ENCODE data around the gene EMILIN2. TPM values are rescaled to one million over a fixed set of nuclear protein-coding genes. Genes with fewer than 3 reads are reported as not detected.

Gene EMILIN2
- total and polyA plus RNA-seq, 2 donors (not counting 1 experiment from before 2014, with no cell fraction given) = 2.5 to 48.2 TPM

DNA sequence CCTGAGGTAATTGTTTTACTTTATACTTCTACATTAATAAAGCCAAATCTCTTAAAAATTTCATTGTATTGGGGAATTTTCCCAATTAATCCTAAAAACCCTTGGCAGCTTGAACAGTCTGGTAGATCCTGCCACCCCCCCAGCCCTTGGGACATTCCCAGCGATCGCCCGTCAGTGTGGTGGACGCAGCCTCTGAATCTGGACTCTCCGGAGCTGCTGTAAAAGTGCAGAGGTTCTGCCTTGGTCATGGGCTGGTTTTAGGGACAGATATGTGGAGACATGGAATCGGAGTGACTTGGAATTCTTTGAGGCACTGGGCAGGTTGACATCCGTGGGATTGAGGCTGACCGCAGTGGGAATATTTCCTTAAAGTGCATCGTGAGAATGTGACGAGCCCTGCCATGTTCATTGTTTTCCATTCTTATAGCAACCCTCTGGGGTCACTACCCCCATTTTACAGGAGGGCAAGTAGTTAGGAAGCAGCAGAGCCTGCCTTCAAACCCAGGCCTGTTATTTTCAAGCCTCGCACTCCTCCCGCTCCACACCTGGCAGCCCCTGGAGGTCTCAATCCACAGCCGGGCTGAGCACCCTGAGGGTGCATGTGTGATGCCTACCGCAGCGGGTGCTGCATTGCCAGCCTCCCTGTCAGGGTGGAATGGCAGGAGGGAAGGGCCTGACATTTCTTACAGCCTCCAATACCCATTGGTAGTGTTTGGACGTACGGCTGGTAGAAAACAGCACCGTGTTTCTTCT is 6.5 kb downstream of the EMILIN2 start:
- Histone ChIP-seq H3K36me3 (replicated peaks in 1 of 2; ENCODE audit: control extremely low read depth in 1 of 2, control insufficient read depth in 1 of 2, extremely low read depth in 1 of 2, insufficient read depth in 2 of 2, low read length in 1 of 2) (no peaks in the 10 kb centered on the region), H3K9ac (ENCODE audit: low read length) (no peak overlapping the region), H3K27ac (ENCODE audit: low read length in 2 of 2) (no peak overlapping the region), H3K79me2 (ENCODE audit: control insufficient read depth, insufficient read depth, low read length) (no peaks in the 10 kb centered on the region), H3K9me3 (ENCODE audit: control extremely low read depth in 1 of 3, control insufficient read depth in 2 of 3, insufficient read depth in 1 of 3, low read length in 2 of 3) (no peaks in the 10 kb centered on the region), H3K4me2 (replicated peaks; ENCODE audit: low read depth, low read length, poor library complexity, severe bottlenecking) (no peak overlapping the region), H3K4me1 (ENCODE audit: control insufficient read depth in 2 of 2, insufficient read depth in 2 of 2, low read length in 2 of 2) (peaks cover 8 to 9% of the 10 kb centered on the region in 2 donors), H3K4me3 (ENCODE audit: control extremely low read depth in 1 of 5, extremely low read depth in 1 of 5, insufficient read depth in 1 of 5, low read depth in 2 of 5, low read length in 4 of 5) (no peak overlapping the region), H2AFZ (ENCODE audit: insufficient read depth, low read depth, low read length, poor library complexity, severe bottlenecking) (no peak overlapping the region), H3K27me3 (replicated peaks in 1 of 4; ENCODE audit: control extremely low read depth in 1 of 4, control insufficient read depth in 3 of 4, insufficient read depth in 4 of 4, low read length in 3 of 4) (peaks cover 0 to 32% (median 19%) of the 10 kb centered on the region in 4 experiments), H4K20me1 (ENCODE audit: control insufficient read depth, insufficient read depth, low read length, poor library complexity, severe bottlenecking) (no peaks in the 10 kb centered on the region)
- no peak for TF ChIP-seq EZH2 (IDR thresholded peaks at IDR 0.05; ENCODE audit: borderline replicate concordance, insufficient read depth, low read depth, low read length, poor library complexity, severe bottlenecking)
- TF ChIP-seq, protein P1, sequence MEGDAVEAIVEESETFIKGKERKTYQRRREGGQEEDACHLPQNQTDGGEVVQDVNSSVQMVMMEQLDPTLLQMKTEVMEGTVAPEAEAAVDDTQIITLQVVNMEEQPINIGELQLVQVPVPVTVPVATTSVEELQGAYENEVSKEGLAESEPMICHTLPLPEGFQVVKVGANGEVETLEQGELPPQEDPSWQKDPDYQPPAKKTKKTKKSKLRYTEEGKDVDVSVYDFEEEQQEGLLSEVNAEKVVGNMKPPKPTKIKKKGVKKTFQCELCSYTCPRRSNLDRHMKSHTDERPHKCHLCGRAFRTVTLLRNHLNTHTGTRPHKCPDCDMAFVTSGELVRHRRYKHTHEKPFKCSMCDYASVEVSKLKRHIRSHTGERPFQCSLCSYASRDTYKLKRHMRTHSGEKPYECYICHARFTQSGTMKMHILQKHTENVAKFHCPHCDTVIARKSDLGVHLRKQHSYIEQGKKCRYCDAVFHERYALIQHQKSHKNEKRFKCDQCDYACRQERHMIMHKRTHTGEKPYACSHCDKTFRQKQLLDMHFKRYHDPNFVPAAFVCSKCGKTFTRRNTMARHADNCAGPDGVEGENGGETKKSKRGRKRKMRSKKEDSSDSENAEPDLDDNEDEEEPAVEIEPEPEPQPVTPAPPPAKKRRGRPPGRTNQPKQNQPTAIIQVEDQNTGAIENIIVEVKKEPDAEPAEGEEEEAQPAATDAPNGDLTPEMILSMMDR (IDR thresholded peaks at IDR 0.05) = no peak
- ATAC-seq (ENCODE audit: low read depth) = no peak
- peaks cover 23% of the 10 kb centered on the region for H3K27me3 Mint-ChIP-seq
- H3K9me3 Mint-ChIP-seq (ENCODE audit: insufficient read depth) = no peaks in the 10 kb centered on the region
- ChIA-PET POLR2A (no interaction called here), CTCF (no interaction called here)
- H3K27ac Mint-ChIP-seq = no peak overlapping the region
- H3K4me3 Mint-ChIP-seq = no peak overlapping the region
- peaks cover 10% of the 10 kb centered on the region for H3K4me1 Mint-ChIP-seq
- DNase-seq = no peak
- WGBS (ENCODE audit: insufficient coverage) = 91% methylated on average over 12 of the region's 18 CpGs
- intact Hi-C loops (cut with micrococcal nuclease) = no loop called here

DNA sequence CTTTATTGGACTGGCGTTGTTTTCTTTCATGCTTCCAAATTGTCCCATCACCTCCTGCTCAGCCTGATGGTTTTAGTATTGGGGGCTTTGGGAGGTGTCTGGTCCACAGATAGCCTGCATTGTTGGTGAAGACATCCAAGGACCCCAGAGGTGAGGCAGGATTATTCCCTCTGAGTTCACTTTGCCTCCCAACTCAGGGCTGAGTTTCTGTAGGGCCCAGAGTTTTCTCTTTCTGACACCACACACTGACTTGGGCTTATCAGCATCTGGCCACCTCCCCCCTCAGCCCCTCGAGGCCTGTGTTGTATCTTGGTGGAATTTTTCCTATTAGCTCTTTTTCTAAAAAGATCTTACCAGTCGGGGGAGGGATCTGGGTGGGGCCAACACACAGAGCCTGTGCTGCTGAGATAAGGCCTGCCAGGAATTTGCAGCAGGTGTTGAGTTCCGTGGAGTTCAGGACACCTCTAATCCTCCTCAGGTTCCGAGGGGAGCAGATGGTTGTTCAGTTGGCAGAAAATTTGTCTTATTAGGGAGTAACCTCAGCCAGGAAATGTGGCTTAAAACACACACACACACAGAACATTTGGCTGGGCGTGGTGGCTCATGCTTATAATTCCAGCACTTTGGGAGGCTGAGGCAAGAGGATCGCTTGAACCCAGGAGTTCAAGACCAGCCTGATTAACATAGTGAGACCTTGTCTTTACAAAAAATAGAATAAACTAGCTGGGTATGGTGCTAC is 7.3 kb downstream of the EMILIN2 start:
- H3K4me1 Mint-ChIP-seq = peaks cover 2% of the 10 kb centered on the region
- Histone ChIP-seq H3K79me2 (ENCODE audit: control insufficient read depth, insufficient read depth, low read length) (no peaks in the 10 kb centered on the region), H3K4me3 (ENCODE audit: control extremely low read depth in 1 of 5, extremely low read depth in 1 of 5, insufficient read depth in 1 of 5, low read depth in 2 of 5, low read length in 4 of 5) (no peak overlapping the region), H3K27me3 (replicated peaks in 1 of 4; ENCODE audit: control extremely low read depth in 1 of 4, control insufficient read depth in 3 of 4, insufficient read depth in 4 of 4, low read length in 3 of 4) (peaks cover 0 to 25% (median 15%) of the 10 kb centered on the region in 4 experiments), H3K9ac (ENCODE audit: low read length) (no peak overlapping the region), H3K27ac (ENCODE audit: low read length in 2 of 2) (no peak overlapping the region), H3K4me1 (ENCODE audit: control insufficient read depth in 2 of 2, insufficient read depth in 2 of 2, low read length in 2 of 2) (peaks cover under 1 to 2% of the 10 kb centered on the region in 2 donors), H3K9me3 (ENCODE audit: control extremely low read depth in 1 of 3, control insufficient read depth in 2 of 3, insufficient read depth in 1 of 3, low read length in 2 of 3) (no peaks in the 10 kb centered on the region), H3K4me2 (replicated peaks; ENCODE audit: low read depth, low read length, poor library complexity, severe bottlenecking) (no peak overlapping the region), H2AFZ (ENCODE audit: insufficient read depth, low read depth, low read length, poor library complexity, severe bottlenecking) (no peak overlapping the region), H3K36me3 (replicated peaks in 1 of 2; ENCODE audit: control extremely low read depth in 1 of 2, control insufficient read depth in 1 of 2, extremely low read depth in 1 of 2, insufficient read depth in 2 of 2, low read length in 1 of 2) (no peaks in the 10 kb centered on the region), H4K20me1 (ENCODE audit: control insufficient read depth, insufficient read depth, low read length, poor library complexity, severe bottlenecking) (no peaks in the 10 kb centered on the region)
- H3K9me3 Mint-ChIP-seq (ENCODE audit: insufficient read depth) = no peaks in the 10 kb centered on the region
- H3K27ac Mint-ChIP-seq = no peak overlapping the region
- TF ChIP-seq EZH2 (IDR thresholded peaks at IDR 0.05; ENCODE audit: borderline replicate concordance, insufficient read depth, low read depth, low read length, poor library complexity, severe bottlenecking) = no peak
- TF ChIP-seq, protein P1 (IDR thresholded peaks at IDR 0.05) = no peak
- peaks cover 16% of the 10 kb centered on the region for H3K27me3 Mint-ChIP-seq
- DNase-seq = no peak
- ChIA-PET CTCF (no interaction called here), POLR2A (no interaction called here)
- intact Hi-C loops (cut with micrococcal nuclease) = no loop called here
- no CpG with 5 or more reads among the region's 7 CpGs for WGBS (ENCODE audit: insufficient coverage)
- no peak for ATAC-seq (ENCODE audit: low read depth)
- no peak overlapping the region for H3K4me3 Mint-ChIP-seq
